Measurements from ENCODE around the gene ZNF804B.
A peak's percentile ranks its signal among the peaks of the same experiment; 100 is the strongest.

ZNF804B gene

DNA sequence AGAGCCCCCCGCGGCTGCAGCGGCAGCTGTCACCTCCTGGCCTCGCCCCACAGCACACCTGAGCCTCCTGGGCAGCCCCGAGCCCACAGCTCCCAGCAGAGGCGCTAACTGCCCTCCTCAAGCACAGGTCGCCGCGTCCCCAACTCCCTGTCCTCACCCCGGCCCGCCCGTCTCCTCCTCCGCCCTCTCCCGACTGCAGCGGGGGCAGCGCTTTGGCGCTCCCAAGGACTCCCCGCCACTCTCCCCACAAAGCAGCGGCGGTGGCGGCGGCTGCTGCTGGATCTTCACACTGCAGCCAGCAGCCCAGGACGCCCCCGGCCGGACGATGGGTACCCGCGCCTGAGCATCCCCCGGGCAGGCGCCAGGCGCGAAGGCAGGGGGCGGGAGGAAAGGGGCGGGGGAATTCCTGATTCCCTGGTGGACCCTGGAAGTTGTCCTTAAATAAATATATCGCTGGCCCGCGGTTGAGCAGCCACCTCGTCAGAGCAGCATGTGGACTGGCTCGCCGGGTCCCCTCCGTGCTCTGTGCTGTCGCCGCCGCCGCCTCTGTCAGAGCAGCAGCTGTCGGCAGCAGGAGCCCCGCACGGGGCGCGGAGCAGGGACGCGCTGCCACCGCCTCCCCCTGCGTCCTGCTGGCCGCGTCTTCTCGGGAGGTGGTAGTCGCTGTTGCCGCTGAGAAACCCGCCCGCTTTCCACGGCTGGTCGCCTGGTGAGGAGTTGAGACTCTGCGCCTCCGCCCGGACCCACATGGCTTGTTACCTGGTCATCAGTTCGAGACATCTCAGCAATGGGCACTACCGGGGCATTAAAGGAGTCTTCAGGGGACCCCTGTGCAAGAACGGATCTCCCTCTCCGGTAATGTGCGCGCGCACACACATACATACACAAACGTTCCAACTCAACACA, at the start of gene ZNF804B:
ZNF804B (plus strand) TSS at position 471 of the 906 bp plus-strand sequence; CDS start at position 748, 277 bp downstream.
- Histone ChIP-seq H3K27ac (ENCODE audit: low read length) (no peak within 1 kb of the TSS), H3K27me3 (ENCODE audit: low read depth, low read length) (peaks cover 22% of the 10 kb centered on the region), H3K4me1 (ENCODE audit: control insufficient read depth in 1 of 2, insufficient read depth in 2 of 2, low read length in 2 of 2) (peaks cover 0 to 16% of the 10 kb centered on the region in 2 donors), H3K36me3 (ENCODE audit: control insufficient read depth in 1 of 2, insufficient read depth in 2 of 2, low read length in 2 of 2) (no peaks in the 10 kb centered on the region), H3K4me3 (ENCODE audit: low read depth in 1 of 2, low read length in 2 of 2) (peak within 1 kb of the TSS in 1 of 2 donors; percentile 75), H3K9me3 (ENCODE audit: control insufficient read depth in 1 of 2, low read length in 2 of 2) (no peaks in the 10 kb centered on the region)

DNA sequence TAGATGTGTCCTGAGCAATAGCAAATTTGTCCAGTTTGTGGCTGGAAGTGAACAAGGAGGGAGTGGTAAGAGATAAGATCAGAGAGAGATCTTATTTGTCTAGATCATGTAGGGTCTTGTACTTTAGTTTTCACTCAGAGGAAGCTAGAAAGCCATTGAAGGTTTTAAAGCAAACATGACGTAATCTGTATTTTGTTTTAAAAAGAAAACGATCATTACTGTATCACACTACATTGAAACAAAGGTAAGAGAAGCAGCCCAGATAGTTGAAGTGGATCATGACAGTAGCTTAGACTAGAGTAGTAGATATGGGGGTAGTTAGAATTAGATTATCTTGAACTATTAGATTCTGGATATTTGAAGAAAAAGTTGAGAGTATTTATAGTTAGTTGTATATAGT, 23.6 kb upstream of the ZNF804B start:
- Histone ChIP-seq H3K9me3 (ENCODE audit: control insufficient read depth in 1 of 2, low read length in 2 of 2) (no peaks in the 10 kb centered on the region), H3K4me1 (ENCODE audit: control insufficient read depth in 1 of 2, insufficient read depth in 2 of 2, low read length in 2 of 2) (no peaks in the 10 kb centered on the region)

DNA sequence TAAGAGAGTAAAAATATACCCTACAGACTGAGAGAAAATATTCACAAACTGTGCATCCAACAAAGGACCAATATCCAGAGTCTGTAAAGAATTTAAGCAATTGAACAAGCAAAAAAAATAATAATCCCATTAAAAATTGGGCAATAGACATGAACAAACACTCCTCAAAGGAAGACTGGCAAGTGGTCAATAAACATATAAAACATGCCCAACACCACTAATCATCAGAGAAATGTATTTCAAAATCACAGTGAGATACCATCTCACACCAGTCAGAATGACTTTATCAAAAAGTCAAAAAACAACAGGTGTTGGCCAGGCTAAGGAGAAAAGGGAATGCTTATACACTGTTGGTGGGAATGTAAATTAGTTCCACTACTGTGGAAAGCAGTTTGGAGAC, 21.9 kb upstream of the ZNF804B start:
- no peaks in the 10 kb centered on the region for H3K36me3 ChIP-seq (ENCODE audit: control insufficient read depth in 1 of 2, insufficient read depth in 2 of 2, low read length in 2 of 2)
- no peaks in the 10 kb centered on the region for H3K4me1 ChIP-seq (ENCODE audit: control insufficient read depth in 1 of 2, insufficient read depth in 2 of 2, low read length in 2 of 2)
- H3K9me3 ChIP-seq (ENCODE audit: control insufficient read depth in 1 of 2, low read length in 2 of 2) = no peaks in the 10 kb centered on the region
- H3K27me3 ChIP-seq (ENCODE audit: low read depth, low read length) = no peaks in the 10 kb centered on the region
- no peak overlapping the region for H3K27ac ChIP-seq (ENCODE audit: low read length)
- no peak overlapping the region for H3K4me3 ChIP-seq (ENCODE audit: low read depth in 1 of 2, low read length in 2 of 2)

More for the DNA sequence above, 23.6 kb upstream of the ZNF804B start:
- H3K27ac ChIP-seq (ENCODE audit: low read length) = no peak overlapping the region
- H3K4me3 ChIP-seq (ENCODE audit: low read depth in 1 of 2, low read length in 2 of 2) = no peak overlapping the region
- H3K36me3 ChIP-seq (ENCODE audit: control insufficient read depth in 1 of 2, insufficient read depth in 2 of 2, low read length in 2 of 2) = no peaks in the 10 kb centered on the region
- no peaks in the 10 kb centered on the region for H3K27me3 ChIP-seq (ENCODE audit: low read depth, low read length)

DNA sequence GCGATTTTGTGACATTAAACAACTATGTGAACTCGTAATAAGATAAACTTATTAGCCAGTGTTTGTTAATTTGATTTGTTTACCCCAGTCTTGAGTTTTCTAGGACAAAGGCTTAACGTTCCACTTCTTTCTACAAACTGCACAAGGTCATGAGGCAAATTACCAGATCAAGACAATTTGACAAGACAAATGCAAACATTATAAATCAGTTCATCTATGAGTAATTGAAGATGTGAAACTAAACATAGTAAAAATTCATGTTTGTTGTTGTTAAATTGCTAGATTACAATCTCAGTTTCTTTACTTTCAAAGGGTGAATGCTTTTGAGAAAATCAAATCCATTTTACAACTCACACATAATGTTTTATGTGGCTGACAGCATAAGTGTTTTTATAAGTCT, 13.4 kb upstream of the ZNF804B start:
- H3K36me3 ChIP-seq (ENCODE audit: control insufficient read depth in 1 of 2, insufficient read depth in 2 of 2, low read length in 2 of 2) = no peaks in the 10 kb centered on the region
- no peak overlapping the region for H3K4me3 ChIP-seq (ENCODE audit: low read depth in 1 of 2, low read length in 2 of 2)
- no peaks in the 10 kb centered on the region for H3K27me3 ChIP-seq (ENCODE audit: low read depth, low read length)
- no peaks in the 10 kb centered on the region for H3K9me3 ChIP-seq (ENCODE audit: control insufficient read depth in 1 of 2, low read length in 2 of 2)
- no peak overlapping the region for H3K27ac ChIP-seq (ENCODE audit: low read length)
- no peaks in the 10 kb centered on the region for H3K4me1 ChIP-seq (ENCODE audit: control insufficient read depth in 1 of 2, insufficient read depth in 2 of 2, low read length in 2 of 2)

DNA sequence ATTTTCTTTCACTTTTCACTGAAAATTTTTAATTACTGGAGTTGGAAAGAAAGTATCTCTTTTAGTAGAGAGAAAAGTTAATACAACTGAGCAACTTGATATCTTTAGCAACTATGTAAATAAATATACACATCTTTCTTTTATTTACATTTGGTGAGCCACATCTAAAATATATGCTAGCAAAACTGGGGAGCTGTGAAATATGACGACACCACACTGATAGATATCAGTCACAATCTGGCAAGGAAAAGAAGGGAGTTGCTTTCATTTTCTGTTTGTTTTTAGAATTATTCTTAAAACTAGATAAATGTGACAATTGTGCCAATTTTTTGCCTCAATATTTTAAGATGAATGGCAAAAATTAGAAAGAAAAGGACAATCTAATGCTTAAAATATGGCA, 2.7 kb upstream of the ZNF804B start:
- Histone ChIP-seq H3K4me1 (ENCODE audit: control insufficient read depth in 1 of 2, insufficient read depth in 2 of 2, low read length in 2 of 2) (peaks cover 0 to 16% of the 10 kb centered on the region in 2 donors), H3K9me3 (ENCODE audit: control insufficient read depth in 1 of 2, low read length in 2 of 2) (no peaks in the 10 kb centered on the region), H3K36me3 (ENCODE audit: control insufficient read depth in 1 of 2, insufficient read depth in 2 of 2, low read length in 2 of 2) (no peaks in the 10 kb centered on the region), H3K27me3 (ENCODE audit: low read depth, low read length) (peaks cover 22% of the 10 kb centered on the region), H3K27ac (ENCODE audit: low read length) (no peak overlapping the region), H3K4me3 (ENCODE audit: low read depth in 1 of 2, low read length in 2 of 2) (no peak overlapping the region)

DNA sequence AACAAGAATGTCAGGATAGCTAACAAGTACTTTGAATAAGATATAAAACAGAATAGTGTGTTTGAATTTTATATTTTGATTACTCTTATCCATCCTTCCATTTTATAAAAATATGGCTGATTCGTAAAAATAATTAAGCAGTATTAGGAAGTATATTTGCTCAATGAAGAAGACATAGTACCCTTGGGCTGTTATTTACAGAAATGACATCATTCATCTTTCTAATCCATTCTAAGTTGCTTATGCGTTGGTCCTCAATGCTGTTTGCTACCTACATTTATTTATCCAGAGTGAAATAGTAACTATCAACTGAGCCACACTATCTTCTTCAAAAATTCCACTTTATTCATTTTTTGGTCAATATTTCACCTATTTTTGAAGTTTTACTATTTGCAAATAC, 2.1 kb upstream of the ZNF804B start:
- H3K9me3 ChIP-seq (ENCODE audit: control insufficient read depth in 1 of 2, low read length in 2 of 2) = no peaks in the 10 kb centered on the region
- H3K27ac ChIP-seq (ENCODE audit: low read length) = no peak overlapping the region
- H3K36me3 ChIP-seq (ENCODE audit: control insufficient read depth in 1 of 2, insufficient read depth in 2 of 2, low read length in 2 of 2) = no peaks in the 10 kb centered on the region
- peaks cover 0 to 16% of the 10 kb centered on the region in 2 donors for H3K4me1 ChIP-seq (ENCODE audit: control insufficient read depth in 1 of 2, insufficient read depth in 2 of 2, low read length in 2 of 2)
- H3K27me3 ChIP-seq (ENCODE audit: low read depth, low read length) = peaks cover 22% of the 10 kb centered on the region
- H3K4me3 ChIP-seq (ENCODE audit: low read depth in 1 of 2, low read length in 2 of 2) = no peak overlapping the region

DNA sequence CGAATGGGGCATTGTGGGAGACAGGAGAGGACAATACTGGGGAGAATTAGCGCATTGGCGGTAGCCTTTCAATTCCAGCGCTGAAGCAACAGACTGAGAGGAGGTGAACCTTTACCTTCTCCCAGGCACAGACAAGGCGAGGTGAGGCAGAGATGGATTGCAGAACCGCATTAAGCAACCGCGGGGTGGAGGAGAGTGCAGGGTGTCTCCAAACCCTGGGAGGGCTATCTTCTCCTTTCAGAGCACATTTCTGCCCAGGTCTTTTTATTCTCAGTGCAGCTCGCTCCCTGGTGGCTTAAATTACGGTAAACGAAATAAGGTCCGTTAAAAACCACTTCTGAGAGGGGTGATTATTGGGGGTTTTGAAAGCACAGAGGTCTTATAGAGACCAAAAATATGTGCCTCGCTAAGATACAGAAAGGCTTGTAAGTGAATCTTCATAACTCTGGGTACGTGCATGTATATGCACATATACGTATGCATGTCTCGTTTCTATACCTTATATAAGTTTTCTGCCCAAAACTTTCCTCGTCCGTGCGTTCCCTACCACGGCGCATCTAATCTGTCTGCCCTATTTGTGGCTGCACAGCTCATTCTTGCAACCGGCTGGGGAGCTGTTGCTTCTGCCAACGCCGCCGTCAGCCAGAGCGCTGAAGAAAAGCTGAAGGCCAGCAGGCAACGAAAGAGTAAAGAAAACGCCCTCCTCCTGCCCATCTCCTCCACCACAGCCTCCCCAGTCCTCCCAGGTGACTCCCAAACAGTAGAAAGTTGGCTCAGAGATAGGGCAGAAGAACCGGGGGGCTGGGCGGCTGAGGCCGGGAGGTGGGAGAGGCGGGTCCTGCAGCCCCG, 895 bp upstream of the ZNF804B start:
- Histone ChIP-seq H3K36me3 (ENCODE audit: control insufficient read depth in 1 of 2, insufficient read depth in 2 of 2, low read length in 2 of 2) (no peaks in the 10 kb centered on the region), H3K4me1 (ENCODE audit: control insufficient read depth in 1 of 2, insufficient read depth in 2 of 2, low read length in 2 of 2) (peaks cover 0 to 16% of the 10 kb centered on the region in 2 donors), H3K9me3 (ENCODE audit: control insufficient read depth in 1 of 2, low read length in 2 of 2) (no peaks in the 10 kb centered on the region), H3K27me3 (ENCODE audit: low read depth, low read length) (peaks cover 22% of the 10 kb centered on the region), H3K4me3 (ENCODE audit: low read depth in 1 of 2, low read length in 2 of 2) (peak overlapping the region in 1 of 2 donors; percentile 75), H3K27ac (ENCODE audit: low read length) (no peak overlapping the region)

DNA sequence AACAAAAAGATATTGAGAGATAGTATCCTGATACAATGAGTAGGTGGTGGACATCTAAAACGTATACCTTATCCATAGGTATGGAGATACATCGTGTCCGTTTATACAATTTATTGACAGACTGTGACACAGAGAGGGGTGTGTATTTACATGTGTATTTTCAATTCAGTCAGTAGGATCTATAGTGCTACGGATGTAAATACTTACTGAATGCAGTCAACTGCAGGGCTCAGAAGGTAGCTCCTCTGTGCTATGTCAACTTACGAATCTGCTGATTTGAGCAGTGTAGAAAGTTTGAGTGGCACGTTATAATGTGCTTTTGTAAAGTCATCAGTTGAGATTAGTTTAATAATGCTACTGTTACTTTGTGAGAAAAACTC, 626 bp downstream of the ZNF804B start:
- Histone ChIP-seq H3K4me1 (ENCODE audit: control insufficient read depth in 1 of 2, insufficient read depth in 2 of 2, low read length in 2 of 2) (peaks cover 0 to 16% of the 10 kb centered on the region in 2 donors), H3K36me3 (ENCODE audit: control insufficient read depth in 1 of 2, insufficient read depth in 2 of 2, low read length in 2 of 2) (no peaks in the 10 kb centered on the region), H3K4me3 (ENCODE audit: low read depth in 1 of 2, low read length in 2 of 2) (peak overlapping the region in 1 of 2 donors; percentile 75), H3K27me3 (ENCODE audit: low read depth, low read length) (peaks cover 22% of the 10 kb centered on the region), H3K27ac (ENCODE audit: low read length) (no peak overlapping the region), H3K9me3 (ENCODE audit: control insufficient read depth in 1 of 2, low read length in 2 of 2) (no peaks in the 10 kb centered on the region)

DNA sequence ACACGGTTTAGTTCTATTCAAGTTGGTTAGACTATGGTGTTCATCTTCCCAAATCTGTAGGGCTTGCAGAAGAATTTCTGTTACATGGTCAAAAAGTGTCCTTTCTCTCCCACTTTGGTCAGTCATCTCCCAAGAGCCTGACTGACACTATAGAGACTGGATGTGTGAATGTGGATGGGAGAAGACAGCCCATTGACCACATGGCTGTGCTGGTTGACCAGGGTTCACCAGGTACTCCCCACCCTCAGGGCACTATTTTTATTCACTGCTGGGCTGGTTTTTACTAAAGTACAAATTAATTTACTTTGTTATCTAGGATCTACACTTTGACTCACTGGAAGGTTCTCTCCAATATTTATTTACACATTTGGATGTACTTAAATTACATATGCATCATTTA, 2.3 kb downstream of the ZNF804B start:
- Histone ChIP-seq H3K4me3 (ENCODE audit: low read depth in 1 of 2, low read length in 2 of 2) (no peak overlapping the region), H3K9me3 (ENCODE audit: control insufficient read depth in 1 of 2, low read length in 2 of 2) (no peaks in the 10 kb centered on the region), H3K36me3 (ENCODE audit: control insufficient read depth in 1 of 2, insufficient read depth in 2 of 2, low read length in 2 of 2) (no peaks in the 10 kb centered on the region), H3K27me3 (ENCODE audit: low read depth, low read length) (peaks cover 17% of the 10 kb centered on the region), H3K4me1 (ENCODE audit: control insufficient read depth in 1 of 2, insufficient read depth in 2 of 2, low read length in 2 of 2) (peaks cover 0 to 16% of the 10 kb centered on the region in 2 donors), H3K27ac (ENCODE audit: low read length) (no peak overlapping the region)

DNA sequence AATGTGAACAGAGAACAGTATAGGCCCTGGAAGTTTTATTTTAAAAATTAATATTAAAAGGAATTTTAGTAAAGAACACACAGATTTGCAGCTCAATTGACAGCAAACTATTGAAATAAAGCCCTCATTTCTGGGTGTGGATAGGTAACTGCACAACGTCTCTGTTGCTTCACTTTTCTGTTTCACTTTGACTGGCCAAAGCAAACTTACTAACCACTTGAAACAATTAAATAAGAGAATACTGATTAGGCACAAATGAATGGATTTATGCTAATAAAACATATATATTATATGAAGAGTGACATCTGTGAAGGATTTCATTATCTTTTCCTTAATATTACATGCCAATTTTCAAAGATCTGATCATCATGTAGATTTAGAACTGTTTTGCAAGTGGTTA, 11.9 kb downstream of the ZNF804B start:
- Histone ChIP-seq H3K9me3 (ENCODE audit: control insufficient read depth in 1 of 2, low read length in 2 of 2) (no peaks in the 10 kb centered on the region), H3K27ac (ENCODE audit: low read length) (no peak overlapping the region), H3K4me3 (ENCODE audit: low read depth in 1 of 2, low read length in 2 of 2) (no peak overlapping the region), H3K27me3 (ENCODE audit: low read depth, low read length) (no peaks in the 10 kb centered on the region), H3K4me1 (ENCODE audit: control insufficient read depth in 1 of 2, insufficient read depth in 2 of 2, low read length in 2 of 2) (no peaks in the 10 kb centered on the region), H3K36me3 (ENCODE audit: control insufficient read depth in 1 of 2, insufficient read depth in 2 of 2, low read length in 2 of 2) (no peaks in the 10 kb centered on the region)

DNA sequence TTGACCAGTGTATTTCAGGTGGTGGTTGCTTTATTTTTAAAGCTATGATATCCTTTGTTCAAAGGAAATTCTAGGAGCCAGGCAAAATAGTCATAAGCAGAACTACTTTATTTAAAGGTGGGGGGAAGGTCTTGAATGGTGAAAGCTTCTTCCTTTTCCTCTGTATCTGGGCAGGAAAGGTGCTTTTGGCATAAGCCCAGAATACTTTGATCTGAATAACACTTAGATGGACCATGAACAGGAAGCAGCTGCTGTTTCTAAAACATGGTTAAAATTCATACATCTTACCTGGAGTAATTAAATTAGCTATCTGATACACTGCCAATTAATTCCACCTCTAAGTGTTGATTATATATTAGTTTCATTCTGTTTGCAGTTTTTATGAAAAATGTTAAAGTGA, 13.3 kb downstream of the ZNF804B start:
- Histone ChIP-seq H3K4me3 (ENCODE audit: low read depth in 1 of 2, low read length in 2 of 2) (no peak overlapping the region), H3K9me3 (ENCODE audit: control insufficient read depth in 1 of 2, low read length in 2 of 2) (no peaks in the 10 kb centered on the region), H3K27me3 (ENCODE audit: low read depth, low read length) (no peaks in the 10 kb centered on the region), H3K27ac (ENCODE audit: low read length) (no peak overlapping the region), H3K4me1 (ENCODE audit: control insufficient read depth in 1 of 2, insufficient read depth in 2 of 2, low read length in 2 of 2) (no peaks in the 10 kb centered on the region), H3K36me3 (ENCODE audit: control insufficient read depth in 1 of 2, insufficient read depth in 2 of 2, low read length in 2 of 2) (no peaks in the 10 kb centered on the region)

Data from muscle layer of duodenum (tissue), 2 donors.